Measurements from ENCODE around the gene OR1D5.
"Not testable (repeated sequence)": the region's sequence is repeated elsewhere in the genome, so short reads cannot be mapped to it uniquely, and the experiment has no call there.

The OR1D5 gene

DNA sequence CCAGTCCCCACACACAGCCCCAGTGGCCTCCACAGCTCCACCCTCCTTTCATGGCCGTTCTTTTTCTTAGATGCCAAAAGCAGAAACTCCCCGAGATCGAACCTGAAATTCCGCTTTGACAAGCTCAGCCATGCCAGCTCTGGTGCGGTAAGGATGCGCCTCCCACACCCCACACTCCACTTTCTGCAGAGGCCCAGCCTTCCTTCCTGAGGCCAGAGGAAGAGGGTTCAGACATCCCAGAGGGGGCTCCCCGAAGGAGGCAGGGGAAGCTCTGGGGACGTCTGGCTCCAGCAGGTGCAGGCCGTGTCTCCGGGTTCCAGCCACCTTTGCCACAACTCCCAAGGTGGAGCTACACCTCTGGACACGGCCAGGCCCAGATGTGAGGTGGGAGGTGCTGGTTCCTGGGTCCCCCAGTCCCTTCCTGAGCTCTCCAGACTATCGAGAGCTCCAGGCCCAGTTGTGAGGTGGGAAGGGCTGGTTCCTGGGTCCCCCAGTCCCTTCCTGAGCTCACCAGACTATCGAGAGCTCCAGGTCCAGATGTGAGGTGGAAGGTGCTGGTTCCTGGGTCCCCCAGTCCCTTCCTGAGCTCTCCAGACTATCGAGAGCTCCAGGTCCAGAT is 32.4 kb downstream of the OR1D5 start:
- not testable (repeated sequence) for DNase-seq

- DNase-seq: no peak
Observed at GRCh38 chr17:3030096-3030495, 33.3 kb downstream of the OR1D5 start.

DNA sequence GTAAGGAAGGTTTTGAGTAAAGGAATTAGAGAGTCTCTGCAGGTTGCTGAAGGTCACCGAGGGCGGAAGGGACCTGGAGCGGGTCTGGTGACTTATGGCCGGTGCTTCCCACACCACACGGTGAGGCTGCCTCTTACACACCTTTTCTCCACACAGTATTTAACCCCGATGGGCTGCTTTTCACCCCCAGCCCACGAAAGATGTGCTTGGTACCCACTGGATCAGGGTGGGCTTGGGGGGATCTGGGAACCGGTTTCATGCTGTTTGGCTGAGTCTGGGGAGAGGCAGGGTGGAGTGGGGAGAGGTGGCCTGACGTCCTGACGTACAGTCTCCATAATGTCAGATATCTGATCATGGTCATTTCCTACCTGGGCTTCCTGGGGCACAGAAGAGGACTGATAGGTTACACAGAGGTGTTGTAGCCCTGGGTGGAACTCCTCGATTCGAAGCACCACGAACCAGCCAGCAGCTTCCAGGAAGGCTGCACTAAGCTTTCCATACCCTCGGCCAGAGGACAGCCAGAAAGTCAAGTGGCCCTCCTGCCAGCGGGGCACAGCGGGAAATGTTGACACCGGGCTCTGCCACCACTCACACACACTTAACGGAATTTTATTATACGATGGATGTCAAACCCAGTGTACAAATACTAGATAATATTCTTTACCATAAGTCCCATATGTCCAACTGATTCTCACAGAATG is 34.0 kb downstream of the OR1D5 start:
- DNase-seq: no peak

- no peak for DNase-seq
Observed at GRCh38 chr17:3027786-3028532, 35.4 kb downstream of the OR1D5 start.

GRCh38 chr17:3026856-3027751 is 36.3 kb downstream of the OR1D5 start:
- no peak for DNase-seq

GRCh38 chr17:3026125-3026855 is 37.1 kb downstream of the OR1D5 start:
- no peak for DNase-seq

GRCh38 chr17:3025421-3026124 is 37.8 kb downstream of the OR1D5 start:
- no peak for DNase-seq

DNA sequence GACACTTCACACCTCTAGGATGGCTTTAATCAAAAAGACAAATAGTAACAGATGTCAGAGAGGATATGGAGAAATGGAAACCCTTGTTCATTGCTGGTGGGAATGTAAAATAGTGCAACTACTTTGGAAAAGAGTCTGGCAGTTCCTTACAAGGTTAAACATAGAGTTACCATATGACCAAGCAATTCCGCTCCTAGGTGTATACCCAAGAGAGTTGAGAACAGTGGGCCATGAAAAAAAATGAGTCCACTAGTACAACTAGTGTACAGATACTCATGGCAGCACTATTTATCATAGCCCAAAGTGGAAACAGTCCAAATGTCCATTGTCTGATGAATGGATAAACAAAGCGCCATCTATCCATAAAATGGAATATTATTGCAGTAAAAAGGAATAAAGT is 39.1 kb downstream of the OR1D5 start:
- no peak for DNase-seq

GRCh38 chr17:3022197-3022596 is 41.2 kb downstream of the OR1D5 start:
- no peak for DNase-seq

- DNase-seq: no peak
Observed at GRCh38 chr17:3020381-3020780, 43.0 kb downstream of the OR1D5 start.

- no peak for DNase-seq
Observed at GRCh38 chr17:3019761-3020160, 43.6 kb downstream of the OR1D5 start.

GRCh38 chr17:3017936-3018335 is 45.5 kb downstream of the OR1D5 start:
- DNase-seq: no peak

DNA sequence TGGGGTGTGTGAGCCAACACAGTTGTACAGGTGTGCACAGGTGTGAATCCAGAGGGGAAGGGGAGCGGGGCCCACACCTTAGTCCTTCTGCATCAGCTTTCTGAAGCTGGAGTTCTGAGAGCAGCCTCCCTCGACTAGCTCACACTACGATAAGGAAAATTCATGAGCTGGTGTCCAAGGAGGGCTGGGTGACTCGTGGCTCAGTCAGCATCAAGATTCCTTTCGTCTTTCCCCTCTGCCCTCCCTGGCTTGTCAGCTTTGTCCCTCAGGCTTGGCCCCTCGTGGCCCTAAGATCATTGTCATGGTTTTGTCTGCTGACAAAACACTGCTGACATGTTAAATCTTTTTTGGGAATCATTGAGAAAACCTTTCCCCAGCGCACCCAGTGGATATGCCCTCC is 47.5 kb downstream of the OR1D5 start:
- no peak for DNase-seq

DNA sequence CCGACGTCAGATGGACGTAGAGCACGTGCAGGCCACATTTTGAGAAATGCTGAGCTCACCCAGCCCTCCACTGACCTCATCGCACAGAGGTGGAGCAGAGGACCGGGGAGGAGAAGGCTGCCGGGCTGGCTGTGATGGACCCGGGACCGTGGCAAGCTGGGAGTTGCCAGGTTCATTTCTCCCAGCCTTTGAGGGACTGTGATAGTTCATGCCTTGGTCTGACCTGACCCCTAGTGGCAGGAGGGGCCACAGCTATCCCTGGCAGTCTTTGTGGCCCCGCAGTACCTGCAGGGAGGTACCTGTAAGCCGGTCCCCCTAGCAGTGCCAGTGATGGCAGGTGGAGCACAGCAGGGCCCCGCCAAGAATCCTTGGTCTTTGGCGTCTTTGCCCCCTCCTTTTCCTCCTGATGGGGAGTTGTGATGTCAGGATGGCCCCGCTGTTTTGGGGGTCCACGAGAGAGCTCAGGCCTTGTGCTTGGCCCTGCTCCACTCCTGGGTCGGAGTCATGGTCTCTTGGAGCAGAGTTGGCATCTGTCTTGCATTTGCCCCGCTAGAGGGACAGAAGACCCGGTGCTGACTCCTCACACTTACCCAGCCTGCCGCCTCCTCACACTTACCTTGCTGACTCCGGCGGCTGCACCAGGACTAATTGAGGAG is 50.4 kb downstream of the OR1D5 start:
- DNase-seq: peak; percentile 62 to 70
